ENCODE measurements around the gene FOSL1. TPM values are rescaled to one million over a fixed set of nuclear protein-coding genes. Genes with fewer than 3 reads are reported as not detected.

The FOSL1 gene
- total RNA-seq (under 1 TPM; 0.39 to 0.79 TPM), polyA plus RNA-seq (under 1 TPM in 1 of 2 donors, not detected in 1; 0.81 TPM)

DNA sequence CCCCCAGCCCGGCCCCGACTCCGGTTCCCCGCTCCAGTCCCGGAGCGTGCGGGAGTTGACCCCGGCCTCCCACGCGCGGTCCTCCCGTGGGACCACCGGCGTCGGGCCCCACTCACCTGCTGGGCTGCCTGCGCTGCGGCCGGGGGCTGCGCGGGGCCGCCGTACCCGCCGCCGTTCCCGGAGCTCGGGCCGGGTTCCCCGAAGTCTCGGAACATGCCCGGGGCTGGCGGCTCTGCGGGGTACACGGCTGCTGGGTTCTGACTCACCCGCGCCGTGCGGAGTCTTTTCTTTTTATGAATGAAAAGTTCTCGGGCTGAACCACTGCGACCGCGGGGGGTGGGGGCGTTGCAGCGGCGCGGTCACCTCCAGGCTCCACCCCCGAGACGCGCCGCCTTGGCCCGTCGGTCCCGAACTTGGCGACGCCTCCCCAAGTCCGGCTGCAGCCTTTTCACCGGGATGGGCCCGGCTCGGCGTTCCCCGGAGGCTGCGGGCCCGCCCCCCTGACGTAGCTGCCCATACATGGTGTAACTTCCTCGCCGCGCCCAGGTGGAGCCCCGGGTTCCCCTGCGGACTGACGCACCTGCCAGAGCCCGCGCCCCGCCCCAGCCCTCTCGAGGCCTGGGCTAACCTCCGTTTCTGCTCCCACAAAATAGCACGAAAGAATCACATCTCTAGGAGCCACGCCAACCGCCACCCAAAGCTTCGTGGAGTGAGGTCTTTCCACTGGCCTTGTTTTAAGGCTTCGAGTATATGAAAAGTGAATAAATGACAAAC is at the start of gene FOSL1:
Gene FOSL1 (minus strand): TSS at position 264 of the 774 bp plus-strand sequence. CDS start 49 bp downstream, at position 215.
- Histone ChIP-seq H3K27me3 (ENCODE audit: insufficient read depth, low read length) (peaks cover 4% of the 10 kb centered on the region), H3K4me3 (ENCODE audit: low read length in 2 of 2) (peak within 1 kb of the TSS; percentile 17 to 51), H3K4me1 (ENCODE audit: insufficient read depth, low read length) (peaks cover 21% of the 10 kb centered on the region), H3K36me3 (ENCODE audit: insufficient read depth, low read length) (no peaks in the 10 kb centered on the region), H3K27ac (ENCODE audit: low read depth, low read length) (peak within 1 kb of the TSS; percentile 46), H3K9me3 (ENCODE audit: control insufficient read depth in 1 of 2, low read length in 2 of 2) (no peaks in the 10 kb centered on the region)
- peak; percentile 91 to 98 (median 92) for DNase-seq
- POLR2A ChIA-PET (ENCODE audit: partially characterized antibody) = interaction anchor here (0.6 to 3.4 kb wide), 18 partner anchors 9 to 1122 kb away, joined by 3 to 97 read pairs (median 4); partner anchors contain the start of genes C11orf68, CCDC85B, CFL1 and DRAP1
- CTCF ChIA-PET (ENCODE audit: partially characterized antibody) = interaction anchor here (1.7 to 11.2 kb wide), 2 partner anchors 12 to 18 kb away, joined by 8 to 162 read pairs; partner anchors contain the start of genes C11orf68, CCDC85B and FIBP
- peaks cover 0 to 1% of the 10 kb centered on the region in 2 donors for H3K27me3 Mint-ChIP-seq
- intact Hi-C loops (cut with micrococcal nuclease) = loop anchor here (1.0 kb wide), 3 partner anchors 10 to 61 kb away; partner anchors contain the start of genes C11orf68, CCDC85B, DRAP1 and SART1
- H3K27ac Mint-ChIP-seq = peak within 1 kb of the TSS; percentile 69 to 93 (median 88)
- peaks cover 5 to 28% (median 7%) of the 10 kb centered on the region in 4 donors for H3K4me1 Mint-ChIP-seq
- no peaks in the 10 kb centered on the region for H3K9me3 Mint-ChIP-seq
- H3K4me3 Mint-ChIP-seq = peak within 1 kb of the TSS; percentile 57 to 84 (median 65)
- H3K36me3 Mint-ChIP-seq = no peaks in the 10 kb centered on the region

DNA sequence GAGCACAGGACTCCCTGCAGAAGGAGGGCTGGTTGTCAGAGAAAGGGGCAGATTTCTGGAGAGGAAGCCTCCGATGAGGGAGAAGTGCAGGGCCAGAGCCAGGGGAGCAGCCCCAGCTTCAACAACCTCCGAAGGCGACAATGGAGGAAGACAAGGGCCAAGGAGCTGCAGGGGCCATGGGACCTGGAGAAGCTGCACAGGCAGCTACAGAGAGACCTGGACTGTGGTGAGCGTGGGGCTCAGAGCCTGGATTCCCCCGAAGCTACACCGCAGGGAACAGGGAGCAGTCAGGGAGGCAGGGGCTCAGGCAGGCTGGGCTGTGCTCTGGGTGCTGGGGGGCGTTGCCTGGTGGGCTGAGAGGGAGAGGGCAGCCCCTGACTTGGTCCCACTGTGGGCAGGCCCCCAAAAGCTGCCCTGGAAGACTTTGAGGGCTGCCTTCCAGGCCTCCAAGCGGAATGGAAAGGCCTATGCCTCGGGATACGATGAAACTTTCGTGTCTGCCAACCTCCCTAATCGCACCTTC is 47.5 kb upstream of the FOSL1 start:
- H3K4me3 ChIP-seq (ENCODE audit: low read length in 2 of 2) = no peak overlapping the region
- no peak overlapping the region for H3K27ac ChIP-seq (ENCODE audit: low read depth, low read length)
- no peaks in the 10 kb centered on the region for H3K4me1 ChIP-seq (ENCODE audit: insufficient read depth, low read length)
- H3K36me3 Mint-ChIP-seq = no peaks in the 10 kb centered on the region
- no peak overlapping the region for H3K27ac Mint-ChIP-seq
- H3K27me3 ChIP-seq (ENCODE audit: insufficient read depth, low read length) = no peaks in the 10 kb centered on the region
- no peaks in the 10 kb centered on the region for H3K4me1 Mint-ChIP-seq
- H3K36me3 ChIP-seq (ENCODE audit: insufficient read depth, low read length) = no peaks in the 10 kb centered on the region
- no peak for DNase-seq
- H3K4me3 Mint-ChIP-seq = no peak overlapping the region
- no peaks in the 10 kb centered on the region for H3K9me3 Mint-ChIP-seq
- intact Hi-C loops (cut with micrococcal nuclease) = no loop called here
- CTCF ChIA-PET (ENCODE audit: partially characterized antibody) = no interaction called here
- POLR2A ChIA-PET (ENCODE audit: partially characterized antibody) = no interaction called here
- no peaks in the 10 kb centered on the region for H3K9me3 ChIP-seq (ENCODE audit: control insufficient read depth in 1 of 2, low read length in 2 of 2)
- H3K27me3 Mint-ChIP-seq = no peaks in the 10 kb centered on the region

- H3K4me3 Mint-ChIP-seq = no peak overlapping the region
- CTCF ChIA-PET (ENCODE audit: partially characterized antibody) = no interaction called here
- Histone ChIP-seq H3K4me3 (ENCODE audit: low read length in 2 of 2) (no peak overlapping the region), H3K4me1 (ENCODE audit: insufficient read depth, low read length) (no peaks in the 10 kb centered on the region), H3K27me3 (ENCODE audit: insufficient read depth, low read length) (no peaks in the 10 kb centered on the region), H3K9me3 (ENCODE audit: control insufficient read depth in 1 of 2, low read length in 2 of 2) (no peaks in the 10 kb centered on the region), H3K27ac (ENCODE audit: low read depth, low read length) (no peak overlapping the region), H3K36me3 (ENCODE audit: insufficient read depth, low read length) (no peaks in the 10 kb centered on the region)
- DNase-seq = no peak
- H3K36me3 Mint-ChIP-seq = no peaks in the 10 kb centered on the region
- POLR2A ChIA-PET (ENCODE audit: partially characterized antibody) = no interaction called here
- no peaks in the 10 kb centered on the region for H3K9me3 Mint-ChIP-seq
- no peaks in the 10 kb centered on the region for H3K4me1 Mint-ChIP-seq
- no peaks in the 10 kb centered on the region for H3K27me3 Mint-ChIP-seq
- intact Hi-C loops (cut with micrococcal nuclease) = no loop called here
- no peak overlapping the region for H3K27ac Mint-ChIP-seq
Measured at GRCh38 chr11:65947133-65947532, 46.9 kb upstream of the FOSL1 start.

DNA sequence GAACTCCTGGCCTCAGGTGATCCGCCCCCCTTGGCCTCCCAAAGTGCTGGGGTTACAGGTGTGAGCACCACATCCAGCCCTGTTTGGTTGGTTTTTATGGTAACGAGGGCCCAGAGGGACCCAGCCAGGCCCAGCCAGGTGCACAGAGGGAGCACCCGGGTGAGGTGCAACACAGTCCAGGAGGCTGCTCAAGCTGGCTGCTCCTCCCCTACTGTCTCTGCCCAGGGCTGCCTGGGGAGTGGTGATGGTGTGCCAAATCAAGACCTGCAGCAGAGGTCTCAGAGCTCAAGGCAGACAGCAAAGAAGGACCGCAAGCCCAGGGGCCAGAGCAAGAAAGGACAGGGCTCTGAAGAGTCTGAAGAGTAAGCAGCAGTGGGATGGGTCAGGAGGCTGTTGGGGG is 46.5 kb upstream of the FOSL1 start:
- no peak for DNase-seq
- intact Hi-C loops (cut with micrococcal nuclease) = no loop called here
- Histone ChIP-seq H3K9me3 (ENCODE audit: control insufficient read depth in 1 of 2, low read length in 2 of 2) (no peaks in the 10 kb centered on the region), H3K27me3 (ENCODE audit: insufficient read depth, low read length) (no peaks in the 10 kb centered on the region), H3K4me3 (ENCODE audit: low read length in 2 of 2) (no peak overlapping the region), H3K27ac (ENCODE audit: low read depth, low read length) (no peak overlapping the region), H3K36me3 (ENCODE audit: insufficient read depth, low read length) (no peaks in the 10 kb centered on the region), H3K4me1 (ENCODE audit: insufficient read depth, low read length) (no peaks in the 10 kb centered on the region)
- POLR2A ChIA-PET (ENCODE audit: partially characterized antibody) = no interaction called here
- Mint-ChIP-seq H3K9me3 (no peaks in the 10 kb centered on the region), H3K27ac (no peak overlapping the region), H3K36me3 (no peaks in the 10 kb centered on the region), H3K4me3 (no peak overlapping the region), H3K27me3 (no peaks in the 10 kb centered on the region), H3K4me1 (no peaks in the 10 kb centered on the region)
- CTCF ChIA-PET (ENCODE audit: partially characterized antibody) = no interaction called here

- Mint-ChIP-seq H3K36me3 (no peaks in the 10 kb centered on the region), H3K4me1 (no peaks in the 10 kb centered on the region), H3K27me3 (no peaks in the 10 kb centered on the region), H3K27ac (no peak overlapping the region), H3K9me3 (no peaks in the 10 kb centered on the region), H3K4me3 (peak overlapping the region in 1 of 8 donors; percentile 24)
- no peaks in the 10 kb centered on the region for H3K9me3 ChIP-seq (ENCODE audit: control insufficient read depth in 1 of 2, low read length in 2 of 2)
- no peak overlapping the region for H3K4me3 ChIP-seq (ENCODE audit: low read length in 2 of 2)
- H3K27me3 ChIP-seq (ENCODE audit: insufficient read depth, low read length) = no peaks in the 10 kb centered on the region
- intact Hi-C loops (cut with micrococcal nuclease) = no loop called here
- H3K27ac ChIP-seq (ENCODE audit: low read depth, low read length) = no peak overlapping the region
- POLR2A ChIA-PET (ENCODE audit: partially characterized antibody) = no interaction called here
- DNase-seq = no peak
- no peaks in the 10 kb centered on the region for H3K4me1 ChIP-seq (ENCODE audit: insufficient read depth, low read length)
- CTCF ChIA-PET (ENCODE audit: partially characterized antibody) = no interaction called here
- H3K36me3 ChIP-seq (ENCODE audit: insufficient read depth, low read length) = no peaks in the 10 kb centered on the region
Measured at GRCh38 chr11:65945941-65946558, 45.9 kb upstream of the FOSL1 start.

- H3K36me3 Mint-ChIP-seq = no peaks in the 10 kb centered on the region
- peak within 1 kb of the TSS in 1 of 8 donors; percentile 24 for H3K4me3 Mint-ChIP-seq
- no peaks in the 10 kb centered on the region for H3K9me3 Mint-ChIP-seq
- no peaks in the 10 kb centered on the region for H3K4me1 Mint-ChIP-seq
- H3K27ac Mint-ChIP-seq = no peak within 1 kb of the TSS
- ChIA-PET CTCF (ENCODE audit: partially characterized antibody) (no interaction called here), POLR2A (ENCODE audit: partially characterized antibody) (no interaction called here)
- H3K9me3 ChIP-seq (ENCODE audit: control insufficient read depth in 1 of 2, low read length in 2 of 2) = no peaks in the 10 kb centered on the region
- no peaks in the 10 kb centered on the region for H3K27me3 ChIP-seq (ENCODE audit: insufficient read depth, low read length)
- no peak for DNase-seq
- intact Hi-C loops (cut with micrococcal nuclease) = no loop called here
- H3K4me1 ChIP-seq (ENCODE audit: insufficient read depth, low read length) = no peaks in the 10 kb centered on the region
- H3K27ac ChIP-seq (ENCODE audit: low read depth, low read length) = no peak within 1 kb of the TSS
- H3K4me3 ChIP-seq (ENCODE audit: low read length in 2 of 2) = no peak within 1 kb of the TSS
- H3K27me3 Mint-ChIP-seq = no peaks in the 10 kb centered on the region
- no peaks in the 10 kb centered on the region for H3K36me3 ChIP-seq (ENCODE audit: insufficient read depth, low read length)
Measured at GRCh38 chr11:65945430-65945911, 45.3 kb upstream of the FOSL1 start, which contains the start of gene TSGA10IP. TSS of gene TSGA10IP (plus strand) at chr11:65945480. CDS start at chr11:65945676, 196 bp downstream.

DNA sequence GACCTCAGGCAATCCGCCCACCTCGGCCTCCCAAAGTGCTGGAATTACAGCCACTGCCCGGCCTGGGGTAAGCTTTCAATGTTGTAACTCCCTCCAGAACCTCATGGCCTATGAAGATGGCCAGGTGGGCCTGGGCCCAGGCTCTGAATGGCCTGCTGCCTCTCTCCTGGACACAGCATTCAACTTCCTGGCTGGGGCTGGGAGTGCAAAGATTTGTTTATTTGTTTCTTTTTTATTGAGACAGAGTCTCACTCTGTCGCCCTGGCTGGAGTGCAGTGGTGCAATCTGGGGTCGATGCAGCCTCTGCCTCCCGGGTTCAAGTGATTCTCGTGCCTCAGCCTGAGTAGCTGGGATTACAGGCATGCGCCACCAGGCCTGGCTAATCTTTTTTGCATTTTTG is 44.6 kb upstream of the FOSL1 start:
- Mint-ChIP-seq H3K4me3 (no peak overlapping the region), H3K4me1 (no peaks in the 10 kb centered on the region), H3K9me3 (no peaks in the 10 kb centered on the region), H3K27ac (no peak overlapping the region), H3K27me3 (no peaks in the 10 kb centered on the region), H3K36me3 (no peaks in the 10 kb centered on the region)
- H3K4me3 ChIP-seq (ENCODE audit: low read length in 2 of 2) = no peak overlapping the region
- H3K36me3 ChIP-seq (ENCODE audit: insufficient read depth, low read length) = no peaks in the 10 kb centered on the region
- H3K9me3 ChIP-seq (ENCODE audit: control insufficient read depth in 1 of 2, low read length in 2 of 2) = no peaks in the 10 kb centered on the region
- CTCF ChIA-PET (ENCODE audit: partially characterized antibody) = no interaction called here
- intact Hi-C loops (cut with micrococcal nuclease) = no loop called here
- DNase-seq = no peak
- POLR2A ChIA-PET (ENCODE audit: partially characterized antibody) = no interaction called here
- no peak overlapping the region for H3K27ac ChIP-seq (ENCODE audit: low read depth, low read length)
- no peaks in the 10 kb centered on the region for H3K4me1 ChIP-seq (ENCODE audit: insufficient read depth, low read length)
- H3K27me3 ChIP-seq (ENCODE audit: insufficient read depth, low read length) = no peaks in the 10 kb centered on the region

All from CD4-positive, alpha-beta memory T cell (primary cell).